HCT116 (cell line): ENCODE measurements around the gene ECI2. TPM values are rescaled to one million over a fixed set of nuclear protein-coding genes. Genes with fewer than 3 reads are reported as not detected.

Experiments used
- ATAC-seq: fragments of 200-7000 bp; cut with Tn5 transposase; 2 replicates; pipeline ENCODE4 v1.9.1; 2020; ENCODE audit warnings: mild to moderate bottlenecking, moderate library complexity
- BruUV-seq: library from RNA; stranded (reverse); fragments of 400-500 nt; replicated peaks from 2 replicates; lab custom pipeline; 2021; lab: Mats Ljungman, UMichigan
- CTCF ChIA-PET: fragments of 300-600 bp; sonication (Branson Sonifier 250); formaldehyde crosslinking; loops from one replicate; lab custom pipeline; 2021; ENCODE audit warnings: antibody characterized with exemption; lab: Charles Lee
- POLR2A ChIA-PET: fragments of 300-600, 350-600 bp; sonication (Branson Sonifier 250); formaldehyde crosslinking; loops from one replicate; lab custom pipeline; 2021; ENCODE audit warnings: antibody characterized with exemption; lab: Charles Lee
- RAD21 ChIA-PET, 2 experiments: fragments of 300-600 bp; sonication (Branson Sonifier 250); formaldehyde crosslinking; loops; one replicate each; lab custom pipeline; 2023; ENCODE audit warnings: low total read pairs in 2 of 2; ENCODE audit not compliant: uncharacterized antibody in 2 of 2, unreplicated experiment in 2 of 2, low non-redundant PET in 1 of 2; lab: Charles Lee
- DNase-seq: peaks from one replicate; pipeline ENCODE4 v3.0.0-alpha.2; 2010; ENCODE audit warnings: low read depth, low spot score
- H2AFZ ChIP-seq: fragments of 200-600 bp; shearing (Covaris generic), sonication (generic); 2 replicates; pipeline ENCODE4 v1.6.1; 2017; ENCODE audit warnings: low read depth, mixed run types, mixed read lengths, antibody characterized with exemption, low read length; ENCODE audit not compliant: poor library complexity, severe bottlenecking
- H3K27ac ChIP-seq: 2 replicates; pipeline ENCODE4 v1.5.1; 2012; ENCODE audit warnings: low read depth, low read length
- H3K27me3 ChIP-seq: fragments of 200-600 bp; sonication (generic); 2 replicates; pipeline ENCODE4 v1.6.1; 2016; ENCODE audit warnings: mixed run types, low read length, mixed read lengths; ENCODE audit not compliant: insufficient read depth
- H3K36me3 ChIP-seq, 2 experiments: fragments of 200-500 bp in 1 of 2; fragments of 200-600 bp in 1 of 2; sonication (Bioruptor generic) in 1 of 2; sonication (generic) in 1 of 2; 2 replicates each; pipeline versions ENCODE4 v1.5.1 to v1.6.1; 2014 to 2016; ENCODE audit warnings: low read length in 2 of 2, inconsistent platforms in 1 of 2, mixed read lengths in 1 of 2, mixed run types in 1 of 2; ENCODE audit not compliant: insufficient read depth in 2 of 2, control insufficient read depth in 1 of 2
- H3K4me1 ChIP-seq, 2 experiments: fragments of 200-600 bp in 1 of 2; sonication (generic) in 1 of 2; 2 replicates each; pipeline versions ENCODE4 v1.5.1 to v1.6.1; 2012 to 2017; ENCODE audit warnings: low read length in 2 of 2, inconsistent platforms in 1 of 2, mild to moderate bottlenecking in 1 of 2, mixed read lengths in 1 of 2, mixed run types in 1 of 2, moderate library complexity in 1 of 2; ENCODE audit not compliant: insufficient read depth in 2 of 2, control insufficient read depth in 1 of 2
- H3K4me2 ChIP-seq: fragments of 200-600 bp; sonication (generic); 2 replicates; pipeline ENCODE4 v1.6.1; 2017; ENCODE audit warnings: mixed run types, low read length, mixed read lengths
- H3K4me3 ChIP-seq, 2 experiments: fragments of 200-600 bp in 1 of 2; sonication (generic) in 1 of 2; replicated peaks in 1 of 2; 2 replicates each; pipeline ENCODE4 v1.5.1; 2011 to 2016; ENCODE audit warnings: low read length in 2 of 2, control low read depth in 1 of 2, low read depth in 1 of 2, mild to moderate bottlenecking in 1 of 2, mixed read lengths in 1 of 2, mixed run types in 1 of 2
- H3K79me2 ChIP-seq: fragments of 200-600 bp; sonication (generic); 2 replicates; pipeline ENCODE4 v1.6.1; 2017; ENCODE audit warnings: mild to moderate bottlenecking, mixed run types, low read length, moderate library complexity, mixed read lengths; ENCODE audit not compliant: insufficient read depth
- H3K9ac ChIP-seq: fragments of 200-600 bp; sonication (generic); 2 replicates; pipeline ENCODE4 v1.6.1; 2016; ENCODE audit warnings: low read length, mixed read lengths
- H3K9me2 ChIP-seq: fragments of 200-600 bp; sonication (generic), shearing (Covaris generic); 2 replicates; pipeline ENCODE4 v1.6.1; 2017; ENCODE audit warnings: mixed run types, mild to moderate bottlenecking, moderate library complexity; ENCODE audit not compliant: insufficient read depth
- H3K9me3 ChIP-seq, 2 experiments: fragments of 200-500 bp in 1 of 2; fragments of 200-600 bp in 1 of 2; sonication (Bioruptor generic) in 1 of 2; sonication (generic) in 1 of 2; 2 replicates each; pipeline ENCODE4 v1.6.1; 2014 to 2017; ENCODE audit warnings: low read length in 2 of 2, mixed read lengths in 2 of 2, inconsistent platforms in 1 of 2, low read depth in 1 of 2, mild to moderate bottlenecking in 1 of 2, mixed run types in 1 of 2, moderate library complexity in 1 of 2; ENCODE audit not compliant: control insufficient read depth in 1 of 2, insufficient read depth in 1 of 2
- H4K20me1 ChIP-seq: fragments of 200-600 bp; sonication (generic), shearing (Covaris generic); 2 replicates; pipeline ENCODE4 v1.6.1; 2017; ENCODE audit warnings: mixed run types, mild to moderate bottlenecking, moderate library complexity; ENCODE audit not compliant: insufficient read depth
- CTCF ChIP-seq, 3 experiments: fragments of 200-600 bp in 1 of 3; sonication (generic) in 1 of 3; IDR thresholded peaks in 2 of 3; conservative IDR thresholded peaks in 1 of 3; 2 replicates each; pipeline ENCODE4 v1.5.1; 2012 to 2017; ENCODE audit warnings: low read depth in 2 of 3, low read length in 2 of 3, antibody characterized with exemption in 1 of 3, borderline replicate concordance in 1 of 3, control low read depth in 1 of 3, mild to moderate bottlenecking in 1 of 3, mixed read lengths in 1 of 3, mixed run types in 1 of 3, moderate library complexity in 1 of 3; ENCODE audit not compliant: insufficient read depth in 1 of 3
- SP1 ChIP-seq: IDR thresholded peaks from 2 replicates; pipeline ENCODE4 v1.6.1; 2012; ENCODE audit warnings: low read depth
- intact Hi-C: fragments of 100-400 bp; cut with micrococcal nuclease; formaldehyde crosslinking; loops from 2 replicates; pipeline ENCODE4 v1.10.0; 2022
- total RNA-seq: library from RNA; stranded (reverse); gene quantifications from one replicate; pipeline ENCODE4 v1.2.1, GENCODE V29; 2021; ENCODE audit not compliant: unreplicated experiment
- TF ChIP-seq, protein P1 (sequence below): IDR thresholded peaks from 2 replicates; pipeline ENCODE4 v1.6.1; 2011; ENCODE audit warnings: mild to moderate bottlenecking, low read length, moderate library complexity; ENCODE audit not compliant: insufficient replicate concordance; ENCODE audit errors: extremely low read depth
- TF ChIP-seq, protein P2 (sequence below): IDR thresholded peaks from 2 replicates; pipeline ENCODE4 v1.6.1; 2012
- TF ChIP-seq, protein P3 (sequence below): IDR thresholded peaks from 2 replicates; pipeline ENCODE4 v1.6.1; 2012; ENCODE audit warnings: low read depth

The ECI2 gene
- total RNA-seq, 1 experiment from 2014 or later: 56.8 TPM

GRCh38 chr6:4100655-4101054 lies 34.7 kb downstream of the ECI2 start (continued):
- TF ChIP-seq CTCF (IDR thresholded peaks at IDR 0.05 in 2 of 3, conservative IDR thresholded peaks at IDR 0.05 in 1 of 3; ENCODE audit: borderline replicate concordance in 1 of 3, insufficient read depth in 1 of 3, low read depth in 2 of 3, low read length in 2 of 3): no peak
- TF ChIP-seq, protein P1, sequence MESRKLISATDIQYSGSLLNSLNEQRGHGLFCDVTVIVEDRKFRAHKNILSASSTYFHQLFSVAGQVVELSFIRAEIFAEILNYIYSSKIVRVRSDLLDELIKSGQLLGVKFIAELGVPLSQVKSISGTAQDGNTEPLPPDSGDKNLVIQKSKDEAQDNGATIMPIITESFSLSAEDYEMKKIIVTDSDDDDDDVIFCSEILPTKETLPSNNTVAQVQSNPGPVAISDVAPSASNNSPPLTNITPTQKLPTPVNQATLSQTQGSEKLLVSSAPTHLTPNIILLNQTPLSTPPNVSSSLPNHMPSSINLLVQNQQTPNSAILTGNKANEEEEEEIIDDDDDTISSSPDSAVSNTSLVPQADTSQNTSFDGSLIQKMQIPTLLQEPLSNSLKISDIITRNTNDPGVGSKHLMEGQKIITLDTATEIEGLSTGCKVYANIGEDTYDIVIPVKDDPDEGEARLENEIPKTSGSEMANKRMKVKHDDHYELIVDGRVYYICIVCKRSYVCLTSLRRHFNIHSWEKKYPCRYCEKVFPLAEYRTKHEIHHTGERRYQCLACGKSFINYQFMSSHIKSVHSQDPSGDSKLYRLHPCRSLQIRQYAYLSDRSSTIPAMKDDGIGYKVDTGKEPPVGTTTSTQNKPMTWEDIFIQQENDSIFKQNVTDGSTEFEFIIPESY: no peak

- H3K36me3 ChIP-seq: no peaks in the 10 kb centered on the region
- ATAC-seq: no peak
- H3K4me1 ChIP-seq: no peaks in the 10 kb centered on the region
- ChIA-PET RAD21 (no interaction called here), CTCF (no interaction called here), POLR2A (no interaction called here)
- no peak overlapping the region for H3K27ac ChIP-seq
- no peaks in the 10 kb centered on the region for H3K79me2 ChIP-seq
- no peak overlapping the region for H3K4me3 ChIP-seq
- no peaks in the 10 kb centered on the region for H3K27me3 ChIP-seq
- BruUV-seq: no TSS peak
- intact Hi-C loops: no loop called here
- TF ChIP-seq, protein P2, sequence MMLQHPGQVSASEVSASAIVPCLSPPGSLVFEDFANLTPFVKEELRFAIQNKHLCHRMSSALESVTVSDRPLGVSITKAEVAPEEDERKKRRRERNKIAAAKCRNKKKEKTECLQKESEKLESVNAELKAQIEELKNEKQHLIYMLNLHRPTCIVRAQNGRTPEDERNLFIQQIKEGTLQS: no peak
- no peak for TF ChIP-seq SP1
- TF ChIP-seq, protein P3, sequence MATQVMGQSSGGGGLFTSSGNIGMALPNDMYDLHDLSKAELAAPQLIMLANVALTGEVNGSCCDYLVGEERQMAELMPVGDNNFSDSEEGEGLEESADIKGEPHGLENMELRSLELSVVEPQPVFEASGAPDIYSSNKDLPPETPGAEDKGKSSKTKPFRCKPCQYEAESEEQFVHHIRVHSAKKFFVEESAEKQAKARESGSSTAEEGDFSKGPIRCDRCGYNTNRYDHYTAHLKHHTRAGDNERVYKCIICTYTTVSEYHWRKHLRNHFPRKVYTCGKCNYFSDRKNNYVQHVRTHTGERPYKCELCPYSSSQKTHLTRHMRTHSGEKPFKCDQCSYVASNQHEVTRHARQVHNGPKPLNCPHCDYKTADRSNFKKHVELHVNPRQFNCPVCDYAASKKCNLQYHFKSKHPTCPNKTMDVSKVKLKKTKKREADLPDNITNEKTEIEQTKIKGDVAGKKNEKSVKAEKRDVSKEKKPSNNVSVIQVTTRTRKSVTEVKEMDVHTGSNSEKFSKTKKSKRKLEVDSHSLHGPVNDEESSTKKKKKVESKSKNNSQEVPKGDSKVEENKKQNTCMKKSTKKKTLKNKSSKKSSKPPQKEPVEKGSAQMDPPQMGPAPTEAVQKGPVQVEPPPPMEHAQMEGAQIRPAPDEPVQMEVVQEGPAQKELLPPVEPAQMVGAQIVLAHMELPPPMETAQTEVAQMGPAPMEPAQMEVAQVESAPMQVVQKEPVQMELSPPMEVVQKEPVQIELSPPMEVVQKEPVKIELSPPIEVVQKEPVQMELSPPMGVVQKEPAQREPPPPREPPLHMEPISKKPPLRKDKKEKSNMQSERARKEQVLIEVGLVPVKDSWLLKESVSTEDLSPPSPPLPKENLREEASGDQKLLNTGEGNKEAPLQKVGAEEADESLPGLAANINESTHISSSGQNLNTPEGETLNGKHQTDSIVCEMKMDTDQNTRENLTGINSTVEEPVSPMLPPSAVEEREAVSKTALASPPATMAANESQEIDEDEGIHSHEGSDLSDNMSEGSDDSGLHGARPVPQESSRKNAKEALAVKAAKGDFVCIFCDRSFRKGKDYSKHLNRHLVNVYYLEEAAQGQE: no peak
- H3K9ac ChIP-seq: no peak overlapping the region
- no peaks in the 10 kb centered on the region for H4K20me1 ChIP-seq
- no peaks in the 10 kb centered on the region for H3K9me2 ChIP-seq
- H2AFZ ChIP-seq: no peak overlapping the region
- H3K4me2 ChIP-seq: no peak overlapping the region
- DNase-seq: no peak
- no peaks in the 10 kb centered on the region for H3K9me3 ChIP-seq
Observed at GRCh38 chr6:4093288-4093687, 42.1 kb downstream of the ECI2 start.
